T-cell (primary cell): Measurements from ENCODE around the gene MAP1B. TPM values are rescaled to one million over a fixed set of nuclear protein-coding genes. Genes with fewer than 3 reads are reported as not detected.

Experiments
- ATAC-seq, 4 experiments: fragments of 200-7000 bp in 3 of 4; fragments of 150-1000 bp in 1 of 4; cut with Tn5 transposase; replicated peaks in 1 of 4; 1 replicate in 3 of 4; 2 replicates in 1 of 4; pipeline ENCODE4 v1.10.0; 2021; ENCODE audit warnings: moderate library complexity in 3 of 4, mild to moderate bottlenecking in 2 of 4, moderate number of reproducible peaks in 1 of 4
- CTCF ChIA-PET, 2 donors: fragments of 300-600 bp; sonication (Branson Sonifier 250); formaldehyde crosslinking; loops; one replicate each; lab custom pipeline; 2022; ENCODE audit warnings: antibody characterized with exemption in 2 of 2; lab: Charles Lee
- POLR2A ChIA-PET, 2 donors: fragments of 300-600 bp; sonication (Branson Sonifier 250); formaldehyde crosslinking; loops; one replicate each; lab custom pipeline; 2022; ENCODE audit warnings: antibody characterized with exemption in 2 of 2; lab: Charles Lee
- DNase-seq, 35 experiments: peaks; one replicate each; pipeline versions ENCODE4 v3.0.0 to v3.0.0-alpha.2; 2013 to 2023
- H3K27ac ChIP-seq: one replicate; pipeline ENCODE4 v1.5.1; 2013; ENCODE audit warnings: low read length
- H3K27me3 ChIP-seq, 2 experiments: replicated peaks in 1 of 2; 1 replicate in 1 of 2; 2 replicates in 1 of 2; pipeline versions ENCODE4 v1.6.1 to v1.7.0; 2013; ENCODE audit warnings: low read length in 1 of 2, mixed read lengths in 1 of 2; ENCODE audit not compliant: control insufficient read depth in 2 of 2, insufficient read depth in 2 of 2; ENCODE audit errors: extremely low read depth in 1 of 2
- H3K36me3 ChIP-seq, 2 donors: 1 replicate in 1 of 2; 2 replicates in 1 of 2; pipeline versions ENCODE4 v1.6.1 to v1.7.0; 2013; ENCODE audit warnings: low read length in 1 of 2; ENCODE audit not compliant: control insufficient read depth in 2 of 2, insufficient read depth in 1 of 2; ENCODE audit errors: extremely low read depth in 1 of 2
- H3K4me1 ChIP-seq, 2 experiments: 1 replicate in 1 of 2; 2 replicates in 1 of 2; pipeline versions ENCODE4 v1.6.1 to v1.7.0; 2013; ENCODE audit warnings: low read length in 2 of 2, mixed read lengths in 1 of 2; ENCODE audit not compliant: insufficient read depth in 2 of 2, control insufficient read depth in 1 of 2; ENCODE audit errors: extremely low read depth in 1 of 2
- H3K4me3 ChIP-seq, 2 donors: 1 replicate in 1 of 2; 2 replicates in 1 of 2; pipeline versions ENCODE4 v1.5.1 to v1.7.0; 2013; ENCODE audit warnings: mild to moderate bottlenecking in 2 of 2, low read length in 1 of 2, moderate library complexity in 1 of 2; ENCODE audit not compliant: control insufficient read depth in 1 of 2; ENCODE audit errors: extremely low read depth in 1 of 2
- H3K9me3 ChIP-seq: 2 replicates; pipeline ENCODE4 v1.7.0; 2013
- H3K27ac Mint-ChIP-seq, 2 donors: one replicate each; pipeline ENCODE4 v1.8.0; 2020 to 2021; ENCODE audit warnings: mild to moderate bottlenecking in 2 of 2, mixed read lengths in 2 of 2
- H3K27me3 Mint-ChIP-seq, 2 donors: one replicate each; pipeline ENCODE4 v1.8.0; 2021 to 2022; ENCODE audit warnings: mixed read lengths in 2 of 2
- H3K36me3 Mint-ChIP-seq: one replicate; pipeline ENCODE4 v1.8.0; 2021; ENCODE audit warnings: mixed read lengths
- H3K4me1 Mint-ChIP-seq, 3 donors: one replicate each; pipeline ENCODE4 v1.8.0; 2020 to 2022; ENCODE audit warnings: mixed read lengths in 3 of 3, mild to moderate bottlenecking in 1 of 3
- H3K4me3 Mint-ChIP-seq, 3 donors: one replicate each; pipeline ENCODE4 v1.8.0; 2020 to 2022; ENCODE audit warnings: mild to moderate bottlenecking in 3 of 3, mixed read lengths in 3 of 3, moderate library complexity in 3 of 3
- H3K9me3 Mint-ChIP-seq, 3 donors: one replicate each; pipeline ENCODE4 v1.8.0; 2020 to 2022; ENCODE audit warnings: mixed read lengths in 3 of 3
- WGBS: methylation state at CpG from one replicate; pipeline ENCODE4 v1.1.5; 2013; ENCODE audit warnings: missing lambda C conversion rate; ENCODE audit not compliant: insufficient coverage; 5-methylcytosine and 5-hydroxymethylcytosine counted together
- total RNA-seq, 35 experiments: library from RNA in 6 of 35; stranded (reverse) in 6 of 35; fragments of 120-200 nt in 1 of 35; gene quantifications; one replicate each; pipeline versions ENCODE4 v1.2.1 to v1.2.4 and lab custom pipeline; 2013 to 2026

MAP1B gene
- total RNA-seq, 5 donors from 2014 or later (not counting 1 experiment from before 2014, with no cell fraction given), result 0.33 to 0.98 (median 0.47) TPM; not detected in 2

- Mint-ChIP-seq H3K27me3 (peaks cover 35 to 36% of the 10 kb centered on the region in 2 donors), H3K9me3 (no peaks in the 10 kb centered on the region), H3K4me1 (no peaks in the 10 kb centered on the region), H3K36me3 (no peaks in the 10 kb centered on the region), H3K27ac (peak overlapping the region in 1 of 2 donors; percentile 50), H3K4me3 (no peak overlapping the region)
- H3K27me3 ChIP-seq, result peaks cover 4 to 13% of the 10 kb centered on the region in 2 experiments
- no peaks in the 10 kb centered on the region for H3K4me1 ChIP-seq
- POLR2A ChIA-PET, result no interaction called here
- no peak overlapping the region for H3K4me3 ChIP-seq
- DNase-seq, result no peak
- CTCF ChIA-PET, result no interaction called here
- ATAC-seq, result no peak
- H3K9me3 ChIP-seq, result no peaks in the 10 kb centered on the region
- no peak overlapping the region for H3K27ac ChIP-seq
- no peaks in the 10 kb centered on the region for H3K36me3 ChIP-seq
These were observed 8.0 kb downstream of the MAP1B start for GRCh38 chr5:72115296-72115695.

- Histone ChIP-seq H3K4me1 (no peaks in the 10 kb centered on the region), H3K27me3 (peaks cover 4 to 14% of the 10 kb centered on the region in 2 experiments), H3K27ac (no peak overlapping the region), H3K4me3 (no peak overlapping the region), H3K36me3 (no peaks in the 10 kb centered on the region), H3K9me3 (no peaks in the 10 kb centered on the region)
- Mint-ChIP-seq H3K27ac (no peak overlapping the region), H3K27me3 (peaks cover 36 to 44% of the 10 kb centered on the region in 2 donors), H3K4me1 (no peaks in the 10 kb centered on the region), H3K9me3 (no peaks in the 10 kb centered on the region), H3K36me3 (no peaks in the 10 kb centered on the region), H3K4me3 (no peak overlapping the region)
- ChIA-PET CTCF (no interaction called here), POLR2A (no interaction called here)
- ATAC-seq (no peak), DNase-seq (no peak)
These were observed 10.0 kb downstream of the MAP1B start for GRCh38 chr5:72117307-72117706.

DNA sequence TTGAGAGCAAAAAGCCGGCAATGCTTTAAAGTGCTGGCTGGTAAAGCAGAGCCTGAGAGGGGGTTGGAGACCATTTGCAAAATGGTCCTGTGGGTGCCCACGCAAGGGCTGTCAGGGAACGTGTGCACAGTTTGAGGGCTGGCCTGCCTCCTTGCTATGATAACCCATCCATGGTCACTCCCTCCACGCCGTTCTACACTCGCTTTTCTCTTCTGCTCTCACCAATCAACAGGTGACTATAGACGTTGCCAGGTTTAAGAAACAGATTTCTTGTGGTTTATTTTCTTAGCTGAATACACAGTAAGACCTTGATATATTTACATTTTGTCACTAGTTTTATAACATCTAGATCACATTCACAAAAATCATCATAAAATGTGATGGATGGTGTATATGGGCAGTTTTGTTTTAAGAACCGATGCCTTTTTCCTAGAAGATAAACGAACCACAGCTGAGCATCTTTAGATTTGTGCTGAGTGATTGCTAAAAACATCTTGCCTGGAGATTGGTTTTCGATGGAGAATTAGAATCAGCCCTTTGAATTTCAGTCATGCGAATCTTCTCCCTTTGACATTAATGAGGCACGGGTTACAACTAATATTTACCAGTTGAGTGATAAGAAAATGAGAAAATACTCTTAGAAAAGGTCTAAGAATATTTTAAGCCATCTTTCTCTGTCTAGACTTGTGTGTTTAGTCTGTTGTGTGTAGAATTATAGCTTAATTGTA lies 13.9 kb downstream of the MAP1B start:
- Histone ChIP-seq H3K36me3 (no peaks in the 10 kb centered on the region), H3K4me3 (no peak overlapping the region), H3K27ac (no peak overlapping the region), H3K9me3 (no peaks in the 10 kb centered on the region), H3K27me3 (peaks cover 6 to 14% of the 10 kb centered on the region in 2 experiments), H3K4me1 (no peaks in the 10 kb centered on the region)
- ATAC-seq (no peak), DNase-seq (no peak)
- Mint-ChIP-seq H3K9me3 (no peaks in the 10 kb centered on the region), H3K27me3 (peaks cover 47 to 59% of the 10 kb centered on the region in 2 donors), H3K4me3 (no peak overlapping the region), H3K4me1 (no peaks in the 10 kb centered on the region), H3K36me3 (no peaks in the 10 kb centered on the region), H3K27ac (no peak overlapping the region)
- ChIA-PET CTCF (no interaction called here), POLR2A (no interaction called here)
- WGBS, result 76% methylated on average over 4 of the region's 12 CpGs

DNA sequence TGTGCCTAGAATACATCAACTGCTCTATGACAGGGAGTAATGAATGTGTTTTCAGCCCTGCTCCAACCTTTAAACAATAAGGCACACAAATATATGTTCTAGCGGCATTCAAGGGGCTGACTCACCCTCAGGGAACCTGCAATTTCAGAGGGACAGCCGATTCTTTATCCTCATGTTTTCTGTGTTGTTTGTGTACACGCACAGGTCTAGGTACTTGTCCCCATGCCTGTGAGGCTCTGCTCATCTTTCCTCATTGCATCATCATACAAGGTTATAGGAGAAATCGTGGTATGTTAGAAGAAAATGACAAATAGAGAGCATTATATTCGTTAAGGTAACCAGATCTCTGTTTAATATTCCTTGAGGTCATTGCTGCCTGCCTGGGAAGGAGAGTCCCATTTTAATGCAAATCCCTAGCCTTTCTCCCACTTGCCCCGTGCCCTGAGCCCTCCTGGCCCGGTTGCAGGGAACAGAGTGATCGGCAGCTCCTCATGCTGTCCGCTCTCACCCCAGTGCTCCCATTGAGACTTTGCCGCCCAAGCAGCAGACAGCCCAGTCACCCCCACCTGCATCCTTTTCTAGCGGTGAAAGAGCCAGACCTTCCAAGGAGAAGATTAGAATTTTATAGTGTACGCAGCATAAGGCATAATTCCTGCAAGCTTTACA lies 14.6 kb downstream of the MAP1B start:
- ChIA-PET CTCF (no interaction called here), POLR2A (no interaction called here)
- Histone ChIP-seq H3K27me3 (peaks cover 8 to 14% of the 10 kb centered on the region in 2 experiments), H3K27ac (no peak overlapping the region), H3K36me3 (no peaks in the 10 kb centered on the region), H3K4me3 (no peak overlapping the region), H3K9me3 (no peaks in the 10 kb centered on the region), H3K4me1 (no peaks in the 10 kb centered on the region)
- DNase-seq, result no peak
- Mint-ChIP-seq H3K27me3 (peaks cover 46 to 61% of the 10 kb centered on the region in 2 donors), H3K4me3 (no peak overlapping the region), H3K9me3 (no peaks in the 10 kb centered on the region), H3K4me1 (no peaks in the 10 kb centered on the region), H3K27ac (no peak overlapping the region), H3K36me3 (no peaks in the 10 kb centered on the region)
- WGBS, result 49% methylated on average over 3 of the region's 12 CpGs
- ATAC-seq, result no peak

- Histone ChIP-seq H3K4me1 (no peaks in the 10 kb centered on the region), H3K9me3 (no peaks in the 10 kb centered on the region), H3K27me3 (peaks cover 9 to 14% of the 10 kb centered on the region in 2 experiments), H3K27ac (no peak overlapping the region), H3K36me3 (no peaks in the 10 kb centered on the region), H3K4me3 (no peak overlapping the region)
- whole genome bisulfite sequencing, result no CpG with 5 or more reads among the region's 3 CpGs
- no peak for DNase-seq
- H3K36me3 Mint-ChIP-seq, result no peaks in the 10 kb centered on the region
- H3K9me3 Mint-ChIP-seq, result no peaks in the 10 kb centered on the region
- H3K4me1 Mint-ChIP-seq, result no peaks in the 10 kb centered on the region
- ChIA-PET POLR2A (interaction anchor here in 1 of 2 donors (0.6 kb wide), 1 partner anchor 153 kb away, joined by 3 read pairs; no protein-coding TSS in a partner anchor), CTCF (no interaction called here)
- no peak overlapping the region for H3K27ac Mint-ChIP-seq
- H3K27me3 Mint-ChIP-seq, result peaks cover 42 to 59% of the 10 kb centered on the region in 2 donors
- ATAC-seq, result no peak
- H3K4me3 Mint-ChIP-seq, result no peak overlapping the region
These were observed 15.3 kb downstream of the MAP1B start for GRCh38 chr5:72122602-72123001.

- DNase-seq, result no peak
- no peak overlapping the region for H3K4me3 ChIP-seq
- ATAC-seq, result no peak
- H3K27me3 ChIP-seq, result peaks cover 9 to 19% of the 10 kb centered on the region in 2 experiments
- Mint-ChIP-seq H3K36me3 (no peaks in the 10 kb centered on the region), H3K4me3 (no peak overlapping the region), H3K9me3 (no peaks in the 10 kb centered on the region), H3K4me1 (no peaks in the 10 kb centered on the region), H3K27ac (no peak overlapping the region), H3K27me3 (peaks cover 41 to 57% of the 10 kb centered on the region in 2 donors)
- CTCF ChIA-PET, result no interaction called here
- H3K9me3 ChIP-seq, result no peaks in the 10 kb centered on the region
- no peak overlapping the region for H3K27ac ChIP-seq
- 82% methylated on average over 5 of the region's 9 CpGs for WGBS
- no peaks in the 10 kb centered on the region for H3K36me3 ChIP-seq
- H3K4me1 ChIP-seq, result no peaks in the 10 kb centered on the region
- POLR2A ChIA-PET, result no interaction called here
These were observed 16.6 kb downstream of the MAP1B start for GRCh38 chr5:72123764-72124376.
